BLaER1 (cell line): ENCODE data around the gene NTN3.
A peak's percentile ranks its signal among the peaks of the same experiment; 100 is the strongest.

Experiments used
- H3K27ac ChIP-seq: shearing (Covaris generic); formaldehyde crosslinking; 2 replicates; pipeline ENCODE4 v1.8.1; 2022
- H3K27me3 ChIP-seq: shearing (Covaris generic); formaldehyde crosslinking; 2 replicates; pipeline ENCODE4 v1.8.1; 2022
- H3K36me3 ChIP-seq: shearing (Covaris generic); formaldehyde crosslinking; 2 replicates; pipeline ENCODE4 v1.8.1; 2022
- H3K4me1 ChIP-seq: shearing (Covaris generic); formaldehyde crosslinking; 2 replicates; pipeline ENCODE4 v1.8.1; 2022
- H3K4me2 ChIP-seq: shearing (Covaris generic); formaldehyde crosslinking; 2 replicates; pipeline ENCODE4 v1.8.1; 2022
- H3K4me3 ChIP-seq: shearing (Covaris generic); formaldehyde crosslinking; 2 replicates; pipeline ENCODE4 v1.8.1; 2022
- H3K9ac ChIP-seq: shearing (Covaris generic); formaldehyde crosslinking; 2 replicates; pipeline ENCODE4 v1.8.1; 2022
- H3K9me3 ChIP-seq: shearing (Covaris generic); formaldehyde crosslinking; 2 replicates; pipeline ENCODE4 v1.8.1; 2022
- H4K20me1 ChIP-seq: shearing (Covaris generic); formaldehyde crosslinking; 2 replicates; pipeline ENCODE4 v1.8.1; 2022
- Cebpa-rat ChIP-seq: shearing (Covaris generic); IDR thresholded peaks from 2 replicates; pipeline ENCODE4 v1.8.1; 2022

The NTN3 gene

GRCh38 chr16:2471016-2471652 lies at the start of gene NTN3:
Gene NTN3, plus strand, starts transcription at chr16:2471297. Its CDS starts 405 bp downstream, at chr16:2471702.
- peak within 1 kb of the TSS; percentile 98 for H3K4me3 ChIP-seq
- H3K27ac ChIP-seq: peak within 1 kb of the TSS; percentile 94
- no peaks in the 10 kb centered on the region for H3K36me3 ChIP-seq
- H3K4me2 ChIP-seq: peak within 1 kb of the TSS; percentile 99
- TF ChIP-seq Cebpa-rat: no peak
- no peaks in the 10 kb centered on the region for H3K27me3 ChIP-seq
- peaks cover 29% of the 10 kb centered on the region for H4K20me1 ChIP-seq
- H3K4me1 ChIP-seq: peaks cover 76% of the 10 kb centered on the region
- H3K9me3 ChIP-seq: no peaks in the 10 kb centered on the region
- H3K9ac ChIP-seq: peak within 1 kb of the TSS; percentile 82

DNA sequence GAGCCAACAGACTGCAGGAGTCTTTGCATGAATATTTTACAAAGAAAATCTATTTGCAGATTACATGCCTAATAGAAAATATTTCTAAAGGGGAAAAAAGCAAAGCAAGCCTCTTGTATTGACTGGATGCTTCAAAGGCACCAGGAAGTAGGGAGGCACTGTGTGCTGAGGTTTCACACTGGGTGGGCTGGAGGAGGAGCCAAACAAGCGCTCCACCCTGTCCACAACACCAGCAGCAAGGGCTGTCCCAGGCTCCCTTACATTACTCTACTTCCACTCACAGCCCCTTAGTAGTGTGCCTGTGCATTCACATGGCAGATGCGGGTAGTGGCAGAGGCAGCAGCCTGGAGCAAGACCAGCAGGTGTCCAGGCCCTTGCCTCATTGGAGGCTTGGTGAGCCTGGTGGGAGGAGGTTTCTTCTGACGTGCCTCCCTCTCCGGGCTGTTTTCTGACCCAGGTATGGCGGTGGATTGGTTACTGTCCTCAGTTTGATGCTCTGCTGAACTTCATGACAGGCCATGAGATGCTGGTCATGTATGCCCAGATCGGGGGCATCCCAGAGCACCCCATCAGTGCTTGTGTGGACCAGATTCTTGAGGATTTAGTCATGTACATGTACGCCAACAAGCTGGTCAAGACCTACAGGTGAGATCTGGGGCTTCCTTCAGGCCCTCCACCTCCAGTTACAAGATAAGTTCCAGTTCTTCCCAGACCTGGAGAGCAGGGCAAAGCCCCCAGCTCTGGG lies 48.8 kb upstream of the NTN3 start:
- no peak overlapping the region for H3K27ac ChIP-seq
- H4K20me1 ChIP-seq: no peaks in the 10 kb centered on the region
- H3K4me1 ChIP-seq: peaks cover 22% of the 10 kb centered on the region
- no peak overlapping the region for H3K4me3 ChIP-seq
- no peaks in the 10 kb centered on the region for H3K36me3 ChIP-seq
- no peak for TF ChIP-seq Cebpa-rat
- no peak overlapping the region for H3K9ac ChIP-seq
- no peak overlapping the region for H3K4me2 ChIP-seq
- no peaks in the 10 kb centered on the region for H3K27me3 ChIP-seq
- H3K9me3 ChIP-seq: no peaks in the 10 kb centered on the region

GRCh38 chr16:2424061-2425007 lies 46.8 kb upstream of the NTN3 start:
- no peaks in the 10 kb centered on the region for H3K36me3 ChIP-seq

DNA sequence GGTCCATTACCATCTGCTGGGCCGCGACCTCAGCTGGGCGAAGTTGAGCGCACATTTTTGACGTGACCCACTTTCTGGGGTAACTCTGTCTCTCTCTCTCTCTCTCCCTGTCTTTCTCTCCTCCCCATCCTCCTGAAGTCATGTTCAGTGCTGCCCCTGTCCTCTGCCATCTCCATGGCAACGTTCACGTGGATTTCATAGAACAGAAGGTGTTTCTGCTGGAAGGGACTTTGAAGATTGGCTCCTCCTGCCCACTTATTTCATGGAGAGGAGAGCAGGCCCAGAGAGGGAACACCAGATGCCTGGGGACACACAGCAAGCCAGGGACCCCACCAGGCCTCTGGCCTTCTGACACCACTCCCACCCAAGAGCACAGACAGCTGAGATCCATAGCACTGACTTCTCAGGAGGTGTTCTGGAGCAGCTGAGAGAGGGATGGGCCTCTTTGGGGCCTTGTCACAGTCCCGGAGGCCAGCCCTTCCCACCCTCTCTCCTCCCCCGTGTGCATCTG lies 46.0 kb upstream of the NTN3 start:
- Histone ChIP-seq H3K4me1 (peaks cover 35% of the 10 kb centered on the region), H3K4me3 (no peak overlapping the region)
- TF ChIP-seq Cebpa-rat: no peak

More at GRCh38 chr16:2424061-2425007, 46.8 kb upstream of the NTN3 start:
- Histone ChIP-seq H3K4me1 (peaks cover 34% of the 10 kb centered on the region), H3K4me2 (no peak overlapping the region), H3K27me3 (no peaks in the 10 kb centered on the region), H3K9ac (no peak overlapping the region), H3K27ac (no peak overlapping the region), H3K9me3 (no peaks in the 10 kb centered on the region), H3K4me3 (no peak overlapping the region), H4K20me1 (no peaks in the 10 kb centered on the region)
- no peak for TF ChIP-seq Cebpa-rat

DNA sequence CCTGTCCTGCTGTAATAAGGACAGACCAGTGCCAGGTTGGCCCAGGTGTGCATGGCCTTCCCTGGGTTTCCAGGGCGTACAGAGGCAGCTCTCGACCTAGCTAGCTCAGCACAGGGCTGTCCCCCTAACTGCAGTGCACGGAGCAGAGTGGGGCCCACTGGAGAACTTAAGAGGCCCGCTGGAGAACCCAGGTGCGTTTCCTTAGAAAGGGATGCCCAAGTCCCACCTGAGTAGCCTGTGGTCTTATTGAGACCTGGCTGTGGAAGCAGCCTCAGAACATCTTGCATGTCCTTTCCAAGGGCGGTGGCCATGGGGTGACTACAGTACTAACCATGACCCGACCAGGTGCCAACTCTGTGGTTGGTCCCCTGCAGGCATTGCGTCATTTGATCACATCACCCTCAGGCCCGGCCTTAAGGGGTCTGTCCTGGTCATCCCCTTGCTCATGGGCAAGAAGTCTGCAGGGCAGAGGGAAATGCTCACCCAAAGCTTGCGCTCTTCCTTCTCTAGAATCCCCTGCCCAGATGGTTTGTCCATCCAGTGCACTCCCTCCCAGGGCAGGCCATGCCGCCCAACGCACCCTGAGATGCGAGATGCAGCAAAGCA lies 45.2 kb upstream of the NTN3 start:
- Histone ChIP-seq H3K27me3 (no peaks in the 10 kb centered on the region), H4K20me1 (peaks cover 13% of the 10 kb centered on the region), H3K4me3 (no peak overlapping the region), H3K4me2 (no peak overlapping the region), H3K4me1 (peaks cover 39% of the 10 kb centered on the region), H3K27ac (no peak overlapping the region), H3K9ac (no peak overlapping the region), H3K9me3 (no peaks in the 10 kb centered on the region), H3K36me3 (peaks cover 1% of the 10 kb centered on the region; the same call in 1 of the 2 replicates)
- no peak for TF ChIP-seq Cebpa-rat

More for the DNA sequence above, 46.0 kb upstream of the NTN3 start:
- no peak overlapping the region for H3K27ac ChIP-seq
- H3K36me3 ChIP-seq: no peaks in the 10 kb centered on the region
- H4K20me1 ChIP-seq: peaks cover 4% of the 10 kb centered on the region
- H3K27me3 ChIP-seq: no peaks in the 10 kb centered on the region
- no peak overlapping the region for H3K4me2 ChIP-seq
- no peak overlapping the region for H3K9ac ChIP-seq
- H3K9me3 ChIP-seq: no peaks in the 10 kb centered on the region

- TF ChIP-seq Cebpa-rat: no peak
- peaks cover 48% of the 10 kb centered on the region for H3K4me1 ChIP-seq
- no peak overlapping the region for H3K9ac ChIP-seq
- H3K4me3 ChIP-seq: no peak overlapping the region
- peaks cover 12% of the 10 kb centered on the region for H3K36me3 ChIP-seq
- no peak overlapping the region for H3K27ac ChIP-seq
- no peaks in the 10 kb centered on the region for H3K27me3 ChIP-seq
- no peaks in the 10 kb centered on the region for H3K9me3 ChIP-seq
- H3K4me2 ChIP-seq: no peak overlapping the region
- H4K20me1 ChIP-seq: peaks cover 23% of the 10 kb centered on the region
These were observed 44.1 kb upstream of the NTN3 start for GRCh38 chr16:2426941-2427361.

DNA sequence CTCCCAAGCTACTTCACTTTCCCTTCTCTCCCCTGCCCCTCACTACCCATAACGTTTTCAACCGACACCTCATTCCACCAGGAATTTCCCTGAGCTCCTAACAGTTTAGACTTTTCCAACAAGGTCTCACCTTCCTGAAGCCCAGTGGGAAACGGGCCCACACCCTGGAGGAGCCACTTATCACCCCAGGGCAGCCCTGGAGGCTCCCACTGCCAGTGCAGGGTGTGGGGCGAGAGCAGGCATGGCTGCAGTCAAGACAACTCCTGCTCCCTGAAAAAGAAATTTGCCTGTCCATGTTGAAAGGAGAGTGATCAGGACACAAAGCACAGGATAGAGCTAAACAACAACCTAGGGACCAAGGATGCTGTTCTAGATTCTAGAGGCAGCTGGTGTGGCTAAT lies 43.6 kb upstream of the NTN3 start:
- TF ChIP-seq Cebpa-rat: no peak
- peaks cover 29% of the 10 kb centered on the region for H4K20me1 ChIP-seq
- peak overlapping the region; percentile 97 for H3K4me2 ChIP-seq
- H3K36me3 ChIP-seq: peaks cover 17% of the 10 kb centered on the region
- H3K9ac ChIP-seq: no peak overlapping the region; the same call in 1 of the 2 replicates
- no peak overlapping the region for H3K4me3 ChIP-seq
- H3K27ac ChIP-seq: no peak overlapping the region
- H3K27me3 ChIP-seq: no peaks in the 10 kb centered on the region
- no peaks in the 10 kb centered on the region for H3K9me3 ChIP-seq
- H3K4me1 ChIP-seq: peaks cover 48% of the 10 kb centered on the region

DNA sequence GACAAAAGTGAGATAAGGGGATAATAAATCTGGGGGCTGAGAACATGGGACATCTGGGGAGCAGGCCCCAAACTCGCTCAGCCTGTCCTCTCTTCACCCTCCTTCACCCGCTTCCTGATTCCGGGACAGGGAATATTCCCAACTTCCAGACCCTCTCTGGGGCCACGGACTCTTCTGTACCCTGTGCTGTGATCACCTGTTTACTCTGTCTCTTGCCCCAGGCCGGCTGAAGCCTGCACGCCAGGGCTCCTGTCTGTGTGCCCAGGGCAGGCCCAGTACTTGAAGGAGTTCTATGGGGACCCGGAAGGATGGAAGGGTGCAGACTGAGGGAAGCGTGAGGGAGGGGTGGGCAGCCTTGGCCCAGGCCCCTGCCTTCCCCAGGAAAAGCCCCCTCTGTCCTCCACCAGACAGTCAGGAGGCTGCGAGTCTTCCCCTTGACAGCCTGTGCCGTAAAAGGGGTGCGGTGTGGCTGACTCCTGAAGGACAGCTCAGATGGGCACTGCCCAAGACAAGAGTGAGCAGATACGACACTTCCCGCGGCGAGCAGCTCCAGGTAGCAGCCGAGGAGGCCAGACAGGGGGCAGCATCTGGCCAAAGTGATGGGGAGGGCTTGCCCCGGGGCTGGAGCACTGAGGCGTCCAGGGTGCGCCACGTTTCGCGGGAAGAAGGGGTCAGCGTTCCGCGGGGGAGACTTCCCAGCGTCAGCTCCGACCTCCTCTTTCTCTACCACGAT lies 42.9 kb upstream of the NTN3 start:
- Histone ChIP-seq H3K27me3 (no peaks in the 10 kb centered on the region), H3K9ac (peak overlapping the region; percentile 83), H3K36me3 (peaks cover 24% of the 10 kb centered on the region), H3K4me1 (peaks cover 48% of the 10 kb centered on the region), H3K9me3 (no peaks in the 10 kb centered on the region), H4K20me1 (peaks cover 36% of the 10 kb centered on the region), H3K27ac (peak overlapping the region; percentile 84), H3K4me2 (peak overlapping the region; percentile 97), H3K4me3 (peak overlapping the region; percentile 86)
- no peak for TF ChIP-seq Cebpa-rat

DNA sequence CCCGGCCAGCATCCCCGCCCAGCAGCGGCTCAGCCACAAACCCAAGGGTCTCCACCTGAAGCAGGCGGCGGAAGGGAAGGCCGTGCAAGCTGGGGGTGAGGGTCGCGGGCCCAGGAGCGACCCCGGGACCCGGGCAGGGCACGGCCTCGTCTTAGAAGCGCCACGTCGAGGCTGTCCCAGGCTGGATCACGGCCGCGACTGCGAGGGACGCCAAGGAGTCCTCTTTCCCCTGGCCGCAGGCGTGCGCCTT lies 42.4 kb upstream of the NTN3 start:
- no peaks in the 10 kb centered on the region for H3K9me3 ChIP-seq
- no peak for TF ChIP-seq Cebpa-rat
- peaks cover 29% of the 10 kb centered on the region for H3K36me3 ChIP-seq
- H3K27me3 ChIP-seq: no peaks in the 10 kb centered on the region
- peaks cover 38% of the 10 kb centered on the region for H4K20me1 ChIP-seq
- peak overlapping the region; percentile 86 for H3K4me3 ChIP-seq
- H3K4me2 ChIP-seq: peak overlapping the region; percentile 97
- peak overlapping the region; percentile 83 for H3K9ac ChIP-seq
- peaks cover 46% of the 10 kb centered on the region for H3K4me1 ChIP-seq
- H3K27ac ChIP-seq: peak overlapping the region; percentile 84
